PFSK-1 (cell line): ENCODE results near the gene SLC66A3.

ENCODE experiments used
- FOXP2 ChIP-seq: optimal IDR thresholded peaks from 2 replicates; pipeline ENCODE3; 2011; ENCODE audit warnings: borderline replicate concordance, control low read depth, inconsistent platforms; ENCODE audit not compliant: insufficient read depth; ENCODE audit errors: extremely low read length, extremely low read depth
- POLR2AphosphoS5 ChIP-seq: IDR thresholded peaks from 2 replicates; pipeline ENCODE4 v1.6.1; 2012; ENCODE audit warnings: low read depth, mild to moderate bottlenecking, control low read depth, low read length, moderate library complexity
- REST ChIP-seq, 2 experiments: IDR thresholded peaks; 2 replicates each; pipeline versions ENCODE4 v1.6.1 to v1.8.0; 2011 to 2012; ENCODE audit warnings: low read depth in 2 of 2, low read length in 2 of 2, control low read depth in 1 of 2, inconsistent platforms in 1 of 2, mild to moderate bottlenecking in 1 of 2, moderate library complexity in 1 of 2; ENCODE audit not compliant: insufficient read depth in 1 of 2
- SIN3A ChIP-seq: IDR thresholded peaks from 2 replicates; pipeline ENCODE4 v1.6.1; 2012; ENCODE audit warnings: mild to moderate bottlenecking, low read length, moderate library complexity, borderline replicate concordance; ENCODE audit not compliant: insufficient read depth
- TAF1 ChIP-seq: IDR thresholded peaks from 2 replicates; pipeline ENCODE4 v1.6.1; 2012; ENCODE audit warnings: low read length, control low read depth, borderline replicate concordance; ENCODE audit not compliant: insufficient read depth

The SLC66A3 gene

DNA sequence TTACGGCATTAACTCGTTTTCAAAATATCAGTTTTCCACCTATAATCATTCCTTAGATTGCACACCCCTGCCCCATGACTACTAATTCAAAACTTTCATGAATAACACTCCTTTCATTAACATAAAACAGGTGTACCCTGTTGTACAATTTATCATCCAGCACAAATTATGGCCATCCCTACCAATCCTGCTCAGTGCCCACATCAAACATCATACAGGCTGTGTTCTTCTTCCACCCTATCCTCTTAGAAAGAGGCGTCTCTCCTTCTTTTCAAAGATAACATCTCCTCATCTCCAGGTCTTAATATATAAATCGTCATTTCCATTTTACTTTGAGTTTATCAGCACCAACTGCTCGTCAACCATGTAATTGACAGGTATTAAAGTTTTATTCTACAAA, 67.6 kb downstream of the SLC66A3 start:
- TF ChIP-seq SIN3A (no peak), POLR2AphosphoS5 (no peak), TAF1 (no peak), FOXP2 (no peak), REST (IDR thresholded peaks at IDR 0.05; ENCODE audit: insufficient read depth in 1 of 2, low read depth in 2 of 2, low read length in 2 of 2) (no peak)

- no peak for TF ChIP-seq TAF1
- no peak for TF ChIP-seq POLR2AphosphoS5
- no peak for TF ChIP-seq FOXP2
These were observed 69.6 kb downstream of the SLC66A3 start for GRCh38 chr2:11224887-11225286.

DNA sequence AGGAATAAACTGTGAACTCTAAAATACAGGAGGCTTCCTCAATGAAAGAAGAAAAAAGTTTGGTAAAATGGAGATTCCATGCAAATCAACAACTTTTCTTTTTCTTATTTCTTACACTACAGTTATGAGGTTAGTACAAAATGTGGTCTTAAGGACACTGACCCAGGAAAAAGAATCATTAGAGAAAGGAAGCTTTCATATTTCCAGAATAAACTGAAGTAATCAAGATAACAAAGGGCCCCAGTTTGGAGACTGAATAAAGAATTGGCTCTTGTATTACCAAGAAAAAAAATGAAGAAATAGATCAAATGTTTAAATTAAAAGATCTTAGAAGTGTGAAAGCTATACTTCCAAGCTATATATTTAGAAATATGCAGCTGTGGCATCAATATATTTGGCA, 72.3 kb downstream of the SLC66A3 start:
- no peak for TF ChIP-seq FOXP2
- TF ChIP-seq POLR2AphosphoS5: no peak
- TF ChIP-seq TAF1: no peak
- no peak for TF ChIP-seq REST (IDR thresholded peaks at IDR 0.05; ENCODE audit: insufficient read depth in 1 of 2, low read depth in 2 of 2, low read length in 2 of 2)
- TF ChIP-seq SIN3A: no peak
